ENCODE measurements around the gene RFX5.

DNA sequence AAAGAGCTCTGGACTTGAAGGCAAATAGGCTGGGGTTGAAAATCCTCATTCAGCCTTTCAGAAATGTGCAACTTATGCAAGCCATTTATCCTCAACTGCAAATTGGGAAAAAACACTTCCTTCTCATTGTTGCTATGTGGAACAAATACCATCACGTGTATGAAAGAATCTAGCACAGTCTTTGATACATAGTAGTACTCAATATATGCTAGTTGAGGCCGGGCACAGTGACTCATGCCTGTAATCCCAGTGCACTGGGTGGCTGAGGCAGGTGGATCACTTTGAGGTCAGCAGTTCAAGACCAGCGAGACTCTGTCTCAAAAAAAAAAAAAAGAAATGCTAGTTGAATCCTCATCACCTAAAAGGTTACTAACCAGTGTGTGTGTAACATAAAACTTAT is 28.1 kb downstream of the RFX5 start:
- TF ChIP-seq POLR2AphosphoS5 (IDR thresholded peaks at IDR 0.05; ENCODE audit: low read depth, low read length) (no peak), POLR2A (IDR thresholded peaks at IDR 0.05; ENCODE audit: low read depth, low read length) (no peak)
